Chondrocyte (in vitro differentiated cells): Measurements from ENCODE around the gene LHFPL4. TPM values are rescaled to one million over a fixed set of nuclear protein-coding genes. Genes with fewer than 3 reads are reported as not detected.
A peak's percentile ranks its signal among the peaks of the same experiment; 100 is the strongest.
"Not testable (repeated sequence)": the region's sequence is repeated elsewhere in the genome, so short reads cannot be mapped to it uniquely, and the experiment has no call there.

Experiments used
- DNase-seq: peaks from one replicate; pipeline ENCODE4 v3.0.0; 2021; ENCODE audit warnings: mixed read lengths, low spot score
- H3K27ac Mint-ChIP-seq: one replicate; pipeline ENCODE4 v1.8.0; 2021; ENCODE audit warnings: mild to moderate bottlenecking, moderate library complexity, mixed read lengths; ENCODE audit not compliant: unreplicated experiment
- H3K27me3 Mint-ChIP-seq: 2 replicates; pipeline ENCODE4 v1.8.0; 2021; ENCODE audit warnings: low read depth, mixed read lengths
- H3K36me3 Mint-ChIP-seq: 2 replicates; pipeline ENCODE4 v1.8.0; 2021; ENCODE audit warnings: low read depth, mixed read lengths
- H3K4me1 Mint-ChIP-seq: 2 replicates; pipeline ENCODE4 v1.8.0; 2021; ENCODE audit warnings: low read depth, mild to moderate bottlenecking, mixed read lengths
- H3K4me3 Mint-ChIP-seq: one replicate; pipeline ENCODE4 v1.8.0; 2021; ENCODE audit warnings: mild to moderate bottlenecking, moderate library complexity, mixed read lengths; ENCODE audit not compliant: unreplicated experiment
- H3K9me3 Mint-ChIP-seq: 2 replicates; pipeline ENCODE4 v1.8.0; 2021; ENCODE audit warnings: low read depth, mixed read lengths
- CTCF ChIP-seq: fragments of 200-600 bp; sonication (generic); IDR thresholded peaks from 2 replicates; pipeline ENCODE4 v1.5.0; 2021; ENCODE audit warnings: antibody characterized with exemption, mild to moderate bottlenecking, moderate library complexity
- long read RNA-seq: library from polyadenylated mRNA; stranded (forward); transcript quantifications from one replicate; pipeline ENCODE4 v2.0.0, GENCODE V29; 2021
- total RNA-seq: library from RNA; stranded (reverse); gene quantifications from 3 replicates; pipeline ENCODE4 v1.2.1, GENCODE V29; 2021

LHFPL4 gene
- total RNA-seq, result not detected in 3 replicates
- long read RNA-seq, result 0 reads

- Mint-ChIP-seq H3K27me3 (peaks cover 68% of the 10 kb centered on the region), H3K27ac (no peak within 1 kb of the TSS), H3K36me3 (peaks cover 3% of the 10 kb centered on the region), H3K4me1 (peaks cover 3% of the 10 kb centered on the region), H3K4me3 (no peak within 1 kb of the TSS), H3K9me3 (no peaks in the 10 kb centered on the region)
- TF ChIP-seq CTCF, result no peak
- DNase-seq, result no peak
Observed at GRCh38 chr3:9553021-9553947, at the start of gene LHFPL4. Gene LHFPL4, minus strand, starts transcription at chr3:9553822. Its CDS starts 1,143 bp downstream, at chr3:9552679.

- no peak overlapping the region for H3K4me3 Mint-ChIP-seq
- peaks cover 3% of the 10 kb centered on the region for H3K27me3 Mint-ChIP-seq
- H3K4me1 Mint-ChIP-seq, result no peaks in the 10 kb centered on the region
- H3K27ac Mint-ChIP-seq, result no peak overlapping the region
- H3K36me3 Mint-ChIP-seq, result peaks cover 2% of the 10 kb centered on the region
- H3K9me3 Mint-ChIP-seq, result peaks cover 13% of the 10 kb centered on the region
- DNase-seq, result no peak
- no peak for TF ChIP-seq CTCF
Observed at GRCh38 chr3:9602620-9603019, 49.0 kb upstream of the LHFPL4 start.

GRCh38 chr3:9601006-9601581 is 47.5 kb upstream of the LHFPL4 start:
- DNase-seq, H3K4me1 Mint-ChIP-seq, H3K27me3 Mint-ChIP-seq, H3K36me3 Mint-ChIP-seq, H3K27ac Mint-ChIP-seq: not testable (repeated sequence)
- peaks cover 11% of the 10 kb centered on the region for H3K9me3 Mint-ChIP-seq
- peak overlapping the region; percentile 35 for H3K4me3 Mint-ChIP-seq

- no peak for DNase-seq
- Mint-ChIP-seq H3K27me3 (peaks cover 3% of the 10 kb centered on the region), H3K4me1 (no peaks in the 10 kb centered on the region), H3K4me3 (peak overlapping the region; percentile 35), H3K36me3 (no peaks in the 10 kb centered on the region), H3K27ac (no peak overlapping the region), H3K9me3 (peaks cover 9% of the 10 kb centered on the region)
- no peak for TF ChIP-seq CTCF
Observed at GRCh38 chr3:9600597-9600996, 47.0 kb upstream of the LHFPL4 start.

- no peak for DNase-seq
- no peak overlapping the region for H3K4me3 Mint-ChIP-seq
- peaks cover 5% of the 10 kb centered on the region for H3K27me3 Mint-ChIP-seq
- no peaks in the 10 kb centered on the region for H3K9me3 Mint-ChIP-seq
- H3K4me1 Mint-ChIP-seq, result no peaks in the 10 kb centered on the region
- TF ChIP-seq CTCF, result no peak
- no peak overlapping the region for H3K27ac Mint-ChIP-seq
- no peaks in the 10 kb centered on the region for H3K36me3 Mint-ChIP-seq
Observed at GRCh38 chr3:9598783-9599387, 45.3 kb upstream of the LHFPL4 start.
